Measurements from ENCODE around the gene CTDSPL.

CTDSPL gene

DNA sequence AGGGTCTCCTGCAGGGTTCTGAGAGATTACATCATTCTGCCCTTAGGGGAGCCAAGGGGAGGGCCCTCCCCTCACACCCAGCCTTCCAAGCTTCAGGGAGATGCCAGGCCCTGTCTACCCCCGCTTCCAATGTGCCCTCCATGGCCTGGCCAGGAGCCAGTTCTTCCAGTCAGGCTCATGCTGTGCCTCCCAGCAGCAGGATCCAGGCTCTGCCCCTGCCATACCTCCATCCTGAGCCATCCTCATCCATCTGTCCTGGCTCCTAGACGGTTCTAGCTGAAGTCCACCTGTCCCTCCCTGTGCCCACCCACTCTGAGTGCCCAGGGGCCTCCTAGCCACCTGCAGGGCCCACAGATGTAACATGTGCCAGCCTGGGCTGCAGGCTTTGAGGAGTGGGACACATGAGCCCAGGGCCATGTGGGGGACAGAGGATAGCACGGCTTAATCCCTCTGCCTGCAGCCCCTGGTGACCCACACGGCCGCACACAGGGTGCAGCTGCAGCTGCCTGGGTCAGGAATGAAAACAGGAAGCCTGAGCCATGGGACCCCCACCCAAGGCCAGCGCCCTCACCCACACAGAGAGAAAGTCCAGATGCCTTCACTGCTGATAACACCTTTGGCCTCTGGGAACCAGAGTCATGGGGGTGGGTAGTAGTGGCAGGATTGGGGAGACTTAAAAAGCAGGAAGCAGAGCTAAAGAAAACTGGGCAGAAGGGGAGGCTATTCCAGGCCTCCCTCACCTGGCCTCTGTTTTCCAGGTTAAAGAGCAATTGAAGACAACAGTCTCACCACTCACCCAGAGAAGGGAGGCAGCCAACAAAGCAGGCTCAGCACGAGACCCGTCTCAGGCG, 156.0 kb downstream of the CTDSPL start:
- in situ Hi-C loops (cut with MboI; ENCODE audit: low pct_unique_long_range_greater_than_20kb, low sequenced_read_pairs, unreplicated experiment): no loop called here
- no peak for DNase-seq (ENCODE audit: low spot score)
- TF ChIP-seq, protein P1, sequence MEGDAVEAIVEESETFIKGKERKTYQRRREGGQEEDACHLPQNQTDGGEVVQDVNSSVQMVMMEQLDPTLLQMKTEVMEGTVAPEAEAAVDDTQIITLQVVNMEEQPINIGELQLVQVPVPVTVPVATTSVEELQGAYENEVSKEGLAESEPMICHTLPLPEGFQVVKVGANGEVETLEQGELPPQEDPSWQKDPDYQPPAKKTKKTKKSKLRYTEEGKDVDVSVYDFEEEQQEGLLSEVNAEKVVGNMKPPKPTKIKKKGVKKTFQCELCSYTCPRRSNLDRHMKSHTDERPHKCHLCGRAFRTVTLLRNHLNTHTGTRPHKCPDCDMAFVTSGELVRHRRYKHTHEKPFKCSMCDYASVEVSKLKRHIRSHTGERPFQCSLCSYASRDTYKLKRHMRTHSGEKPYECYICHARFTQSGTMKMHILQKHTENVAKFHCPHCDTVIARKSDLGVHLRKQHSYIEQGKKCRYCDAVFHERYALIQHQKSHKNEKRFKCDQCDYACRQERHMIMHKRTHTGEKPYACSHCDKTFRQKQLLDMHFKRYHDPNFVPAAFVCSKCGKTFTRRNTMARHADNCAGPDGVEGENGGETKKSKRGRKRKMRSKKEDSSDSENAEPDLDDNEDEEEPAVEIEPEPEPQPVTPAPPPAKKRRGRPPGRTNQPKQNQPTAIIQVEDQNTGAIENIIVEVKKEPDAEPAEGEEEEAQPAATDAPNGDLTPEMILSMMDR (IDR thresholded peaks at IDR 0.05; ENCODE audit: extremely low read depth, insufficient read depth, missing control alignments): no peak

DNA sequence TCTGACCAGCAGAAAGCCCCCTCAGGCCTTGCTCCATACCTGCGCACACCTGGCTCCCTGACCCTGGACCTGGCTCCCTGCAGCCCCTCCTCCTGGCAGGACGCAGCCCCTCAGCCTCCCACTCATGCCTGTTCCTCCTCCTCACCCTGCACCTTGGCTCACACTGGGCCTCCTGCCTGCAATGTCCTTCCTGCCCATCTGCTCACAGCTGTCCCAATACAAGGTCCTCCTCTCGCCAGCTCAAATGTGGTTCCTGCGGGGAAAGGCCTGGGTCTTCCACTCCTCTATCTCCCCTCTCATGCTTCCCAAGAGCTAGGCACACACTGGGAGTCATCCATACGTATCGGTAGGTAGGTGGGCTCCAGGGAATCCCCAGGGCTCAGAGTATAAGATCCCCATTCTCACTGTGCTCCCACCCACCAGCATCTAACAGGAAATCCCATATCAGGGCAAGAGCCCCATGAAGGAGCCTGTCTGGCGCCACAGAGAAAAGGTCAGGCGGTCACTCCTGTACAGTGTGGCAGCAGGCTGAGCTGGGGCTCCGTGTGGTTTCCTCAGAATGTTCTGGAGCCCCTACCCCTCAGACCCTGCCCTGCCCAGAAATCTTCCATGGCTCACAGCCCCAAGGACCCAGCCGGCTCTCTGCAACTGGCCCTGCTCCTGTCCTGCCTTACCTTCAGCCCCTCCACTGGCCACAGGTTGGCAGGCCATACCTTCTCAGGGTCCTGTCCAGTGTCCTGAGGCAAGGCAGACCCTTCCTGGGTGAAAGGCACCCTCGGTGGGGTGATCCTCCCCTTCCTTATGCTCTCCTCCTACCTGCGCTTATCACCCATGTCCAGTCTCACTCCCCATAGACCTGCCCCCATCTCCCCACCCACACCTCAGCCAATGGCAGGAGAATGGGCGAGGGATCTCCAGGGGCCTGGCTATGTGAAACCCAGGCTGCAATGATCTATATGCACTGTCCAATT, 156.9 kb downstream of the CTDSPL start:
- TF ChIP-seq, protein P1 (IDR thresholded peaks at IDR 0.05; ENCODE audit: extremely low read depth, insufficient read depth, missing control alignments): no peak
- in situ Hi-C loops (cut with MboI; ENCODE audit: low pct_unique_long_range_greater_than_20kb, low sequenced_read_pairs, unreplicated experiment): no loop called here
- DNase-seq (ENCODE audit: low spot score): no peak

DNA sequence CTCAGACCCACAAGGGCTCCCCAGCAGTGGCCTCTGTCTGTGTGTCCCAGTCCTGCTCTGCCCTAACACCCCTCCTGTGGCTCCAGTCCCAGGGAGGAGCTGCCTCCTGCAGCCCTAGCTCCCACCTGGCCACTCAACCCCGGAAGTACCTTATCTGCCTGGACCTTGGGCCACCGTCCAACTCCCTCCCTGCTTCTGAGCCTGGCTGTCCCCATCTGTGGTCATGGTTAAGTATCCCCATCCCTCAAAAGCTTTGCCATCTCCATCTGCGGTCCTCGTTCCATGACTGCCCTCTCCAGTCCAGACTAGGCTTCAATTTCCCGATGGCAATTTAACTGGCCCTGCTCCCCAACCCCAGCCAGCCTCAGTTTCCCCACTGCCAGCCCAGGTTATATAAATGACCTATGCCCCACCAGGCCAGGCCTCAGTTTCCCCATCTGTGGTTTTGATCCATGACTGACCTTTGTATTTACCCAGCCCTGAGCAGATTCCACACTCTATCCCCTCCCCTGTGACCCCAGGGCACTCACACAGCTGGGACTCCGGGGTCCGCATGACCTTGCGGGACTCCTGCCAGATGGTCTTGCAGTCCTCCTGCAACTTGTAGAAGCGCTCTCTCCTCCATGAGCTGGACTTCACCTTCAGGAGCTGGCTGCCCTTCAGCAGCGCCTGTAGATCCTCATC, 158.1 kb downstream of the CTDSPL start:
- in situ Hi-C loops (cut with MboI; ENCODE audit: low pct_unique_long_range_greater_than_20kb, low sequenced_read_pairs, unreplicated experiment): no loop called here
- no peak for DNase-seq (ENCODE audit: low spot score)

DNA sequence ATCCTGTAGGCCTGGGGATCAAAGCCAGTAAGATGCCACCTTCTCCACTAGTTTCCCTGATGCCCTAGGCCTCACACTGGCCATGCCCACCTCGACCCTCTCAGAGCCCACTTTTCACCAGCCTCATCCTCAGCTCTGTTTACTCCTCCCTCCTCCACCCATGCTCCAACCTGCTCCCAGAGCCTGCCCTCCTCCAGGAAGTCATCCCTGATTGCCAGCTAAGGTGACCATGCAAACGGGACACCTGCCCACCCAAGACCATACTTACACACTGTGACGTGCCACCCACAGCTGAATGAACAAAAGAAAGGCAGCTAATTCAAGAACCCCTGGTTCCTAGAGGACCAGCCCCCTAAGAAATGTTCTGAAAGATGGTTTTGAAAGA, 158.7 kb downstream of the CTDSPL start:
- TF ChIP-seq, protein P1 (IDR thresholded peaks at IDR 0.05; ENCODE audit: extremely low read depth, insufficient read depth, missing control alignments): no peak
- no peak for DNase-seq (ENCODE audit: low spot score)
- in situ Hi-C loops (cut with MboI; ENCODE audit: low pct_unique_long_range_greater_than_20kb, low sequenced_read_pairs, unreplicated experiment): no loop called here

More for the DNA sequence above, 158.1 kb downstream of the CTDSPL start:
- TF ChIP-seq, protein P1 (IDR thresholded peaks at IDR 0.05; ENCODE audit: extremely low read depth, insufficient read depth, missing control alignments): no peak

DNA sequence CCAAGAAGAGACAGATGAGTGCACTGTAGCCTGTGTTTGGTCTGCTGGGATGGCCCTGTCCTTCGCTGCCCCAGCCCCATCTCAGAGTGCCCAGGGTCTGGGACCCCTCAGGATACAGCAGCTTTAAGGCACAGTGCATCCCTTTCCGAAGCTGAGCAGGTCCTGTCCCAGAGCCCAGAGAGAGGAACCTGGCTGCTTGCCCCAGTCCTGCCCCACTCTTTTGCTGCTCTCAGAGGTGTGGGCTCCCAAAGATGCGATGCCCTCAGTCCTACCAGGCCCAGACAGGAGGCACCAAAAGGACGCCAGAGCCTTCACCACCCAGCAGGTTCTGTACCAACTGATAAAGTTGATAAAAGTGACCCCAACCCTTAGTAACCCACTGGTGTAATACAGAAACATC, 159.5 kb downstream of the CTDSPL start:
- in situ Hi-C loops (cut with MboI; ENCODE audit: low pct_unique_long_range_greater_than_20kb, low sequenced_read_pairs, unreplicated experiment): no loop called here
- TF ChIP-seq, protein P1 (IDR thresholded peaks at IDR 0.05; ENCODE audit: extremely low read depth, insufficient read depth, missing control alignments): no peak
- no peak for DNase-seq (ENCODE audit: low spot score)

DNA sequence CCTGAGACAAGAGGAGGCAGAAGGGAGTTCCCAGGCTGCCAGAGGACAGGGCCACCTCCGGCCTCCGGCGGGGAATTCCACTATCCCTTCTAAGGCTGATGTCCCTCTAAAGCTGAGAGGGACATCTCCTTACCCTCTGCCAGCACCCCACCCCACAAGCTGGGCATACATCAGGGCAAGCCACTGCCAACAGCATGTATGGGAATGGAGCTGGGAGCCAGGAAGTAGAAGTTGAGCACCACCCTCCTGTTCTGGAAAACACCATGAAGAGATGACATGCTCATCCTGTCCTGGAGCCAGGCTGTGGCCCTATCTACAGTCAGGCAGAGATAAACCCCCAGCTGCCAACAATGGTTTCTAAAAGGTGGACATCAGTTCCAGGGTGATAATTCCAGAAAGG, 160.6 kb downstream of the CTDSPL start:
- no peak for DNase-seq (ENCODE audit: low spot score)
- TF ChIP-seq, protein P1 (IDR thresholded peaks at IDR 0.05; ENCODE audit: extremely low read depth, insufficient read depth, missing control alignments): no peak
- in situ Hi-C loops (cut with MboI; ENCODE audit: low pct_unique_long_range_greater_than_20kb, low sequenced_read_pairs, unreplicated experiment): no loop called here

Data from GM13977 (cell line).